Endodermal cell (in vitro differentiated cells): ENCODE results near the gene DLGAP1. TPM values are rescaled to one million over a fixed set of nuclear protein-coding genes. Genes with fewer than 3 reads are reported as not detected.
A peak's percentile ranks its signal among the peaks of the same experiment; 100 is the strongest.

Experiments
- DNase-seq: peaks from one replicate; pipeline ENCODE4 v3.0.0-alpha.2; 2017
- H3K27ac ChIP-seq: 2 replicates; pipeline ENCODE4 v1.5.1; 2013; ENCODE audit warnings: mild to moderate bottlenecking, low read depth, low read length, moderate library complexity
- H3K27me3 ChIP-seq: 2 replicates; pipeline ENCODE4 v1.6.1; 2013; ENCODE audit warnings: mild to moderate bottlenecking, low read length, moderate library complexity; ENCODE audit not compliant: insufficient read depth, control insufficient read depth, poor library complexity, severe bottlenecking
- H3K36me3 ChIP-seq: 2 replicates; pipeline ENCODE4 v1.7.0; 2013; ENCODE audit warnings: mild to moderate bottlenecking, low read length, moderate library complexity; ENCODE audit not compliant: control insufficient read depth, insufficient read depth
- H3K4me1 ChIP-seq: one replicate; pipeline ENCODE4 v1.7.0; 2013; ENCODE audit warnings: low read length; ENCODE audit not compliant: control insufficient read depth, insufficient read depth
- H3K4me3 ChIP-seq: 2 replicates; pipeline ENCODE4 v1.5.1; 2013; ENCODE audit warnings: mild to moderate bottlenecking, low read length, moderate library complexity
- H3K9ac ChIP-seq: 2 replicates; pipeline ENCODE4 v1.6.1; 2013; ENCODE audit warnings: mild to moderate bottlenecking, low read length, moderate library complexity; ENCODE audit not compliant: poor library complexity, severe bottlenecking; ENCODE audit errors: extremely low read depth
- H3K9me3 ChIP-seq: 2 replicates; pipeline ENCODE4 v1.6.1; 2013; ENCODE audit warnings: mild to moderate bottlenecking, low read length, moderate library complexity; ENCODE audit not compliant: control insufficient read depth
- H3K27ac Mint-ChIP-seq: 2 replicates; pipeline ENCODE4 v1.8.0; 2020; ENCODE audit warnings: mixed read lengths
- H3K27me3 Mint-ChIP-seq: 2 replicates; pipeline ENCODE4 v1.8.0; 2021; ENCODE audit warnings: mild to moderate bottlenecking, mixed read lengths; ENCODE audit not compliant: insufficient read depth
- H3K36me3 Mint-ChIP-seq: 2 replicates; pipeline ENCODE4 v1.8.0; 2020; ENCODE audit warnings: low read depth, mixed read lengths
- H3K4me1 Mint-ChIP-seq: 2 replicates; pipeline ENCODE4 v1.8.0; 2020; ENCODE audit warnings: mixed read lengths
- H3K4me3 Mint-ChIP-seq: 2 replicates; pipeline ENCODE4 v1.8.0; 2020; ENCODE audit warnings: mild to moderate bottlenecking, moderate library complexity, mixed read lengths
- H3K9me3 Mint-ChIP-seq: 2 replicates; pipeline ENCODE4 v1.8.0; 2020; ENCODE audit warnings: mild to moderate bottlenecking, mixed read lengths
- CTCF ChIP-seq: fragments of 200-600 bp; sonication (generic); conservative IDR thresholded peaks from 2 replicates; pipeline ENCODE4 v1.5.0; 2021; ENCODE audit warnings: antibody characterized with exemption, mild to moderate bottlenecking
- WGBS, 2 experiments: methylation state at CpG; one replicate each; pipeline versions ENCODE4 v1.1.5 to v1.1.7; 2013; ENCODE audit warnings: missing lambda C conversion rate in 2 of 2, mixed read lengths in 1 of 2; ENCODE audit not compliant: insufficient coverage in 1 of 2, insufficient read length in 1 of 2; 5-methylcytosine and 5-hydroxymethylcytosine counted together
- total RNA-seq, 2 donors: library from RNA; stranded (reverse); fragmentation: NEBNext Ultra II Directional in 1 of 2; extraction: Animal tissue kit (Norgen Biotek cat#: 25700) in 1 of 2; gene quantifications; 2 replicates in 1 of 2; 3 replicates in 1 of 2; pipeline ENCODE4 v1.2.1, GENCODE V29; 2021

DLGAP1 gene
- total RNA-seq, 2 donors from 2014 or later: 11.5 to 21.5 TPM

GRCh38 chr18:3552305-3552704 lies 902.8 kb downstream of the DLGAP1 start:
- Mint-ChIP-seq H3K27me3 (no peaks in the 10 kb centered on the region), H3K4me3 (peak overlapping the region; percentile 4), H3K4me1 (peaks cover 36% of the 10 kb centered on the region), H3K9me3 (peaks cover 2% of the 10 kb centered on the region), H3K36me3 (no peaks in the 10 kb centered on the region), H3K27ac (peak overlapping the region; percentile 77)
- Histone ChIP-seq H3K9me3 (no peaks in the 10 kb centered on the region), H3K9ac (no peak overlapping the region), H3K4me1 (no peaks in the 10 kb centered on the region), H3K4me3 (no peak overlapping the region), H3K27ac (no peak overlapping the region), H3K36me3 (no peaks in the 10 kb centered on the region), H3K27me3 (no peaks in the 10 kb centered on the region)
- DNase-seq: peak; percentile 55
- TF ChIP-seq CTCF: no peak
- 65 to 100% methylated on average over 2 to 3 of the region's 3 CpGs for WGBS, 2 experiments

GRCh38 chr18:3547891-3548615 lies 907.1 kb downstream of the DLGAP1 start:
- H3K4me1 ChIP-seq: no peaks in the 10 kb centered on the region
- WGBS, 2 experiments: 92 to 94% methylated on average over 3 to 4 of the region's 4 CpGs
- Mint-ChIP-seq H3K4me1 (peaks cover 12% of the 10 kb centered on the region), H3K9me3 (peaks cover 2% of the 10 kb centered on the region), H3K27me3 (no peaks in the 10 kb centered on the region), H3K36me3 (no peaks in the 10 kb centered on the region), H3K4me3 (no peak overlapping the region), H3K27ac (no peak overlapping the region)
- no peak overlapping the region for H3K27ac ChIP-seq
- H3K27me3 ChIP-seq: no peaks in the 10 kb centered on the region
- no peaks in the 10 kb centered on the region for H3K36me3 ChIP-seq
- H3K4me3 ChIP-seq: no peak overlapping the region
- no peak for DNase-seq
- H3K9me3 ChIP-seq: no peaks in the 10 kb centered on the region
- H3K9ac ChIP-seq: no peak overlapping the region
- no peak for TF ChIP-seq CTCF

DNA sequence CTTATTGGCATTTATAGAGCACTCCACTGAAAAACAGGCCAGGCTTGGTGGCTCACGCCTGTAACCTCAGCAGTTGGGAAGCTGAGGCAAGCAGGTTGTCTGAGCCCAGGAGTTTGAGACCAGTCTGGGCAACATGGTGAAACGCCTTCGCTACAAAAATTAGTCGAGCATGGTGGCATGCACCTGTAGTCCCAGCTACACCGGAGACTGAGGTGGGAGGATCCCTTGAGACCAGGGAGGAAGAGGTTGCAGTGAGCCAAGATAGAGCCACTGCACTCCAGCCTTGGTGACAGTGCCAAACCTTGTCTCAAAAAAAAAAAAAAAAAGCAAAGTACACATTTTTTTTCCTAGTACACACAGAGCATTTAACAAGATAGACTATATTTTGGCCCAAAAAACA lies 909.0 kb downstream of the DLGAP1 start:
- no peak for TF ChIP-seq CTCF
- Mint-ChIP-seq H3K9me3 (peaks cover 2% of the 10 kb centered on the region), H3K27ac (no peak overlapping the region), H3K36me3 (no peaks in the 10 kb centered on the region), H3K4me3 (no peak overlapping the region), H3K27me3 (peaks cover 3% of the 10 kb centered on the region), H3K4me1 (peaks cover 11% of the 10 kb centered on the region)
- no peaks in the 10 kb centered on the region for H3K9me3 ChIP-seq
- DNase-seq: no peak
- no peaks in the 10 kb centered on the region for H3K36me3 ChIP-seq
- 96 to 97% methylated on average over 5 of the region's 5 CpGs for WGBS, 2 experiments
- no peaks in the 10 kb centered on the region for H3K27me3 ChIP-seq
- H3K9ac ChIP-seq: no peak overlapping the region
- H3K27ac ChIP-seq: no peak overlapping the region
- no peak overlapping the region for H3K4me3 ChIP-seq
- peaks cover 4% of the 10 kb centered on the region for H3K4me1 ChIP-seq
